Measurements from ENCODE around the gene GLA.

GLA gene

DNA sequence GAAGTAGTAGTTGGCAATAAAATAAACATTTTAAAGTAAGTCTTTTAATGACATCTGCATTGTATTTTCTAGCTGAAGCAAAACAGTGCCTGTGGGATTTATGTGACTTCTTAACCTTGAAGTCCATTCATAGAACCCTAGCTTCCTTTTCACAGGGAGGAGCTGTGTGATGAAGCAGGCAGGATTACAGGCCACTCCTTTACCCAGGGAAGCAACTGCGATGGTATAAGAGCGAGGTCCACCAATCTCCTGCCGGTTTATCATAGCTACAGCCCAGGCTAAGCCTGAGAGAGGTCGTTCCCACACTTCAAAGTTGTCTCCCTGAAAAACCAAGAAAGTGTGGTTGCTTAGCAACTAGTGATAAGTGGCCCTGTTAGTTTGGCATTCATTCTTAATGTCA, 9.9 kb downstream of the GLA start:
- DNase-seq (ENCODE audit: low read depth) = peak; percentile 54

DNA sequence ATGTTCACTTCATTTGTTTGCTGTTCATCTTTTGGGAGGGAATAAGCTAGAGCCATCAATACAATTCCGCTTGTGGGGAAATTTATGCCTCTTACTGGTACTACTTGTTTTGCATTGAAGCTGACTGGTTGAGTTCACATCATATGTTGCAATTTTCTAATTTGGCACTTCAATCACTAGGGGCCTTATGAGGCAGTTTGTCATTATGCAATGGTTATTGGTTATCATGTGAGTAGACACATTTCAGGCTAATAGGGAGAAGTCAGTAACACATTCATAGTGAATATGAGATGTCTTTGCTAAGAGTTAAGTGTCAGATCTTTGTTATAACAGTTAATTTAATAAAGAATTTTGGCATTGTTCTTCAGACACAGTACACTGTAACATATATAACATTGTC, 11.9 kb downstream of the GLA start:
- peak; percentile 44 for DNase-seq (ENCODE audit: low read depth)

DNA sequence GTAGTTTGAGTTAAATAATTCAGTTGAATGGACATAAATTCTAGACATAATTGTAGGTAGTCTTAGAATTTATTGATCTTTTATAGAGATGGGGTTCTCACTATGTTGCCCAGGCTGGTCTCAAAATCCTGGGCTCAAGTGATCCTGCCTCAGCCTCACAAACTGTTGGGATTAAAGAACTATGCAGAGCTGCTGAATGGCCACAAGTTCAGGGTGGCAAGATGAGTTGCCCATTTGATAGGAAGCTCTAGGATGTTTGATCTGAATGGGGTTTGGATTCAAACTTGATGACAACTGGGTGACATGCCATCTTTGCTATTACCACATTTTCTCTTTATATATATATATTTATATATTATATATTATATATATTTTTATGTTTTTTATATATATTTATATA, 13.4 kb downstream of the GLA start:
- no peak for DNase-seq (ENCODE audit: low read depth)

DNA sequence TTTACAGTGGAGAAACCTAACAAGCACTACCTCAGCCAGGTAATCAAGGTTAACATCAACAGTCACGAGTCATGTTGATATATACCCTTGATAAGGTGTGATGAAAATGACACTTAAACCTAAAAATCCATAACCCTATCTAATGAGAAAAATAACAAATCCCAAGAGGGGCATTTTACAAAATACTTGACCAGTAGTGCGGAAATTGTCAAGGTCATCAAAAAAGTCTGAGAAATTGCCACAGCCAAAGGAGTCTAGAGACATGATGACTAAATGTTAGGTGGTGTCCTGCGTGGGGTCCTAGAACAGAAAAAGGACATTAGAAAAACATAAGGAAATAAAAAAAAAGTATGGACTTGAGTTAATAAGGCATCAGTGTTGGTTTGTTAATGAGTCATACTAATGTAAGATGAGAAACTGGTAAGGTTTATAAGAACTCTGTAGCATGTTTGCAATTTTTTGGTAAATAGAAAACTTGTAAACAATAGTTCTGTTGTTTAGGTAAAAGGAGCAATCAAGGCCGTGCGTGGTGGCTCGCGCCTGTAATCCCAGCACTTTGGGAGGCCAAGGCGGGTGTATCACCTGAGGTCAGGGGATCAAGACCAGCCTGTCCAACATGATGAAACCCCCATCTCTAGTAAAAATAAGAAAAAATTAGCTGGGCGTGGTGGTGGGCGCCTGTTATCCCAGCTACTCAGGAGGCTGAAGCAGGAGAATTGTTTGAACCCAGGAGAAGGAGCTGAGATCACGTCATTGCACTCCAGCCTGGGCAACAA, 14.0 kb downstream of the GLA start:
- DNase-seq (ENCODE audit: low read depth) = no peak

DNA sequence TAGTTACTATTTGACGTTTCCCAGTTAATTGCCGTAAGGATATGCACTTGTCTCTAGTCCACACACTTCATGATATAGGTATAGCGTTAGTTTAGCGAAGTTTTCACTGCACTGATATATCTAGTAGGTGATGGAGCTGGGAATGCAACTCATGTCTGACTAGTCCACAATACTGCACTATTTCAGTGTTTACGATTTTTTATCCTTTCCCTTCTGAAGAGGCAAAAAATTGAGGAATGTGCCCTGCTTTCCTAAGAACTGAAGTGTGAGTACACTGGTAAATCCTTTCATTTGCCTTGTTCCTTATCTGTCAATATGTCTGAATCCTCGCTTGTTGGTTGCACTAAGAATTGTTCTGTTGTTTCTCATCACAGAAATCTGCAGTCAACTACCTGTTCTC, 15.9 kb downstream of the GLA start:
- no peak for DNase-seq (ENCODE audit: low read depth)

DNA sequence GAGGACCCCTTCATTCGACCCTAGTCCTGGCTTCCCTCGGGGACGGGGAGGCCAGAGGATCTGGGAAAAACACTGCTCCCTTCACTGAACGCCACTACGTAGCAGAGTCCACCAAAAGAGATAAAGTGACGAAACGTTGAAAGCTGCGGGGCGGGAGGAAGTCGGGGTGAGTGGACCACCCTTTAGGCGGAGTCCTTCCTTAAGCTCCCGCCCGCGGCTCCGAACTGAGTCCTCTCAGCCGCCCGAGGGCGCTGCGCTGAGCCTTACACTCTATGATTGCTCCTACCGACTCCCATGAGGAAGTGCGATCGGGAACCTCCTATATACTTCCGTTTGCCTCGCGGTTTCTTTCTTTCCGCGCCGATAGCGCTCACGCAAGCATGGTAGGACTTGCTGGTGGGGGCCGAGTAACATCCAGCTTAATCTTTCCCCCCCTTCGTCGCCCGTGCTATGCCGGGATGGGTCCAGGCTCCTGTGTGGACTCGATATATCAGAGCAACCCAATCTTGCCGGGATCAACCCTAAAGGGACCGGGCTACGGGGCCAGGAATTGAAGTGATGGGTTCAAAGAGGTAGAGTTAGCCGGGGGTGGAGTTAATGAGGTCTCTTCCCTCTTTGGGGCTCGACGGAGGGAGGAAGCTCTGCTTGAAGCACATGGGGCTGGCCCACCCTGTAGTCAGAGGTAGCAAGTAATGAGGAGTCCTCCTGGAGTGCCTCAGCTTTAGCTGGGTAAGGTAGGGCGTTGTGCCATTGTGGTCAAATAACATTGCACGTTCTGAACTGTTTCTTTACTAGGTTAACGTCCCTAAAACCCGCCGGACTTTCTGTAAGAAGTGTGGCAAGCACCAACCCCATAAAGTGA, 16.8 kb downstream of the GLA start, which contains the start of gene RPL36A:
Gene RPL36A, plus strand, starts transcription at position 348 of the 862 bp plus-strand sequence. Its CDS starts 33 bp downstream, at position 381.
- DNase-seq (ENCODE audit: low read depth) = peak; percentile 88

DNA sequence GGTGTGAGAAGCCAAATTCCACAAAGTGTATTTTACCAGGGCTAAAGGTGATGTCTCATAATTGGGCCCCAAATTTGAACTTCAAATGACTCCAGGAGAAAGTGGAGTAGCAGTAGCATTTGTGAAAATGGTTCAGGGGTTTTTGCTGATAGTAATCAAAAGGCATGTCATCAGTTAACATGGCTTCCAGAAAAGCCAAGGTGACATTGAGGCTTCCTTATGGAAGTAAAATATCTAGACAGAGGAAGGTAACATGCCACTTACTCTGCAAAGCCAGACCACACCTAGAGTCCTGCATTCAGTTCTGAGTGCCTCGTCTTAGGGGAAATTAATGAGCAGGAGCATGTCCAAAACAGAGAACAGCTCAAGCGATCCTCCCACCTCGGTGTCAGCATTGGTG, 19.1 kb downstream of the GLA start:
- no peak for DNase-seq (ENCODE audit: low read depth)

DNA sequence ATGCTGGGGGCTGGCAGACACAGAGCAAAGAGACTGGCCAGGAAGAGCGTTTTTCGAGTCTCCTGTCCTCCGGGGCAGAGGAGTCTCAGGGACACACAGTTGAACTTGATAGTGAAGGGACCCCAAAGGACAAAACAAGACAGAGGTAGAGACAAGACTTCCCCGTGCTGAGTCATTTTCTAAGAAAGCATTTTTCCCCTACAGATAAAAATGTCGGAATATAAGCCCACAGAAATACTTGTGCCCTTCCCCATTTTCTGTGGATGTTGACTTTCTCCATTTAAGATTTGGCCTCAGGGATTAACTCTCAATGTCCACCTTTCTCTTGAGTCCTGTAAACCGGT, 21.2 kb downstream of the GLA start:
- no peak for DNase-seq (ENCODE audit: low read depth)

DNA sequence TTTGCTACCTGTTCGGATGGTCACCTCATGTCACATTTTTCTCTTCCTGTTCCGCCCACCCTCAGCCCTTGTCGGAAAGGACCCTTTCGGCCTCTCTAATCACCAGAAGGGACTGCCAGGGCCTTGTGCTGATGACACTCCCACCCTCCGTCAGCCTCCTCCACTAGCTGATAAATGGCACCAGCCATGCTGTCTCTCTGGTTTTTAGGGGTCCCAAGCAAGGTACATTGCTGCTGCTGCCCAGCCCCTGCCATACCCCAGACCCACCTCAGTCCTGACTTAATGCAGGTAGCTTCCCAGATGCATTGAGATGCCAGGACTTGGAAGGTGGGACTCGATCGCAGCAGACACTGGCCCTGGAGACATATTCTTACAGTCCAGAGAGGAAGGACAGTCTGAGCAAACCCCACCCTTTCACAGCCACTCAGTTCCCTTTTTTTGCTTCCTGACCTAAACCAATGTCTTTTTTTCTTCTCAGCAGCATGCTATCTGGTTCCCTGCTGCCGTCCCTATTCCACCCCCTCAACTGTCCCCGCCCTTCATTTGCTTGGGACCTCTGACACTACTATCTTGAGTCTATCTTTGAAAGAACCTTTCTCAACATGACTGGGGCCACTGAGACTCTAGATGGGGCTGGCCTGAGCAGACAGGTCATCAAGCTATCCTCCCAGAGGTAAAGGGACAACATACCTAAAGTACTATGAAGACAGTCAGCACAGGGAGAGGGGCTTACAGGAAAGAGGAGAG, 21.8 kb downstream of the GLA start, which contains the start of gene BTK:
Gene BTK, minus strand, starts transcription at position 397 of the 747 bp plus-strand sequence. CDS start 10,907 bp downstream, outside the sequence.
- DNase-seq (ENCODE audit: low read depth) = no peak

DNA sequence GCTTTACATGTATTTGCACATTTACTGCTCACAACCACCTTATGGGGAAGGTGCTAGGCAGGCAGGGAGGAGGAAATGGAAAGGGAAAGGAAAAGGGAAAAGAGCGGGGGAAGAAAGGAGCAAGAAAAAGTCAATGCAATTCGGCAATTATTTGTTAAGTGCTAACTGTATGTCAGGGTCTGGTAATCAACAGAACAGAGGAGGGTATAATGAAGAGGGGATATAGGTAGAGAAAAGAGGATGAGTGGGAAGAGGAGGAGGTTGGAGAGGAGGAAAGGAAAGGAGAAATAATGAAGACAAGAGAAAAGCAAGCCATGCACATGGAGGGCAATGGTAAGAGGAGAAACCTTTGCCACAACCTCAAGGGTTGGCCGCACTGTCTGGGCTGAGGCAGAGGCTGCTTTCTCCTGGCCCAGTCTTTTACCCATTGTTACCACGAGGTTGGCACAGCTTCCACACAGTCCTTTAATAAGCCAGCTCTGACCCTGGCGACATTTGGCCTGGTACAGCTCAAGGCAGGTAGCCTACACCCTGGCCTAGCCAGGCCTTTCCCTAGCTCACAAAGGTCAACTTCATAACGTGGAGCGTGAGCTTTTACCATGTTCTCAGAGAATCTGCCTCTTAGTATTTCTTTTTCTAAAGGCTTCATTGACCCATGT, 22.6 kb downstream of the GLA start:
- DNase-seq (ENCODE audit: low read depth) = no peak

DNA sequence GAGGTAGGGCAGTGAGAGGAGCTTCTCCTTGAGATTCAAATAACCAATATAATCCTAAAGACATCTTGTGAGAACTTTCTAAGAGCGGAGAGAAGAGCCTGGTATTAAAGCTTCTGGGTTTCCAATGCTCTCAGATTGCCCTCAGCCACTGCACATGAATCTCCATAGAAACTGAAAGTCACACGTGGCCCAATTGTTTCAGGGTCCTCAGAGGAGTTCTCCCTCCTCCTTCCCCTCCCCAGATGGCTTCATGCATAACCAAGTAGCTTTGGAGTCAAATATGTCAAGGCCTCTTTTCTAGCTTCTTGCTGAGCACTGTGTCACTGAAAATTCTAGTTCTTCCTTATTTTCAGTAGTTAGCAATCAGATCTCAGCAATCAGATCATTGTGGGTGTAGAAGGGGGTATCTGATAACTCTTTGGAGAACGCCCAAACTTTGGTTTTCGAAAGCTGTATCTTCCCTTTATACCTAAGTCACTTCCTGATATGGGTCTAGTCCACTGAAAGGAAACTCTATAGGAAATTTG, 24.0 kb downstream of the GLA start:
- no peak for DNase-seq (ENCODE audit: low read depth)

DNA sequence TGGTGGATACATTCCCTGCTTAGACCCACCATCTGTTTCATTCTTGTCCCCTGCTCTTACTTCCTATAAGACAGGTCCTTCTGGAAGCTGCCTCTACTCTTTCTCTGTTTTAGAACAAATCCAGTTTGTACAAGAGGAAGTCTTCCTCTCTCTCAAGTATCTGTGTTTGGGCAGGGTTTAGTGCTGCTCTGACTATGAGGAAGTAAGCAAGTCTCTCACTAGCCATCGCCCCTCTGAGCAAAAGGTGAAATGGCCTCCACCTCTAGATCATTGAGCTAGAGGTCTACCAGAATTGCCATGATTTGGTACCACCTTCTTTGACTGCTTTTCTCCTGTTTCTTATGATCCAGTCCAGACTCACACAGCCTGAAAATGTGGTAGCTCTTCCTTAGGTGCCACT, 30.2 kb downstream of the GLA start:
- DNase-seq (ENCODE audit: low read depth) = no peak

DNA sequence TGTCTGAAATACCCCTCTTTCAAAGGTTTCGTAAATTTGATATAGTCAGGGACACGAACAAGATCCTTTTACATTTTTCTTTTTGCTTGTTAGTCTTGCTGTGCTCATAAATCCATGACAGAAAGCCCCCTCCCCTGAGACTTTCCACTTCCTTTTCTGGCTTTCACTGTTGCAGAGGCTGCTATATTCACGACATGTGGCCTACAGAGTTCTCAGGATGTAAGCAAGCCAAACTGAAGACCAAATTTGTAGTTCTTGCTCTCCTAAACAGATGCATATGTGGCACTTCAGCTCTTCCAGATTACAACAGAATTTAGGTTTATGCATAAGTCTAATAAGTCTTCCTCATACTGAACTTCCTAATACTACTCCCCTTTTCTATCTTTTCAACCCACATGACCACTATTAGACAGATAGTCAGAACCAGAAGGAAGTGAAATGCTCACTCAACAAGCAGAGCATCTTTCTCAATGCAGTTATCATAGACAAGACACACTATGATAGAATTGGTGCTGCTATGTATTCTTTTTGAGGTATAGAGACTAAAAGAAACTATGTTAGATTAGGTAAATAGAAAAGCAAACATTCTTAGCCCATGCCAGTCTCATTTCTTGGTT, 36.7 kb downstream of the GLA start:
- DNase-seq (ENCODE audit: low read depth) = no peak

DNA sequence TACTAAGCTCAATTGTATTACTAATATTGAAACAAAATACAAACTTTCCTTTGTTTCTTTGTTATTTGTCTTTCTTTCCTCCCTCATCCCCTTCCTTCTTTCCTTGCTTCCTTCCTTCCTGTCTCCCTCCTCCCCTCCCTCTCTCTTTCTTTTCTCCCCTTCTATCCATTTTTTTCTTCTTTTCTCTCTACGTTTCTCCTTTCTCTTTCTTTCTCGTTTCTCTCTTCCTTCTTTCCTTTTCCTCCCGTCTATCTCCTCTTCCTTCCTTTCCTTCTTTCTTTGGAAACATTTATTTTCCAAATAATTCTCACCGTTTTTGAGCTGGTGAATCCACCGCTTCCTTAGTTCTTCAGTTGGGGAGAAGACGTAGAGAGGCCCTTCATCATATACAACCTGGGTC, 38.0 kb downstream of the GLA start:
- DNase-seq (ENCODE audit: low read depth) = no peak

DNA sequence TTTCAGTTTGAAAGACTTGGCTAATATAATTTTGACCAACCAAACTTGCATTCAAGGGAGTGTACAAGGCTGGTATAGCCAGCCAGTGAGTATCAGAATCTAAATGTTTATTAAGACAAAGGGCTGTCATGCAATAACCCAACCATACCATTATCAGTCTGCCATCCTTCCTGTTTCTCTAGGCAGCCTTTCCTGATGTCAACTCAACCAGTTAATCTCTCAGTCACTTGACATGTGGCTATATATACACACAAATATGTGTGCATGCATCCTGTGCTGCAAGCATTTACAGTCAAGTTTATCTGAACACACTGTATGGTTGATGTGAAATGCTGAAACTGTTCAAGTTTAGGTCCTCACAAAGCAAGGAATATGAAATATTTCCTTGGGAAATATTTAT, 38.9 kb downstream of the GLA start:
- no peak for DNase-seq (ENCODE audit: low read depth)

DNA sequence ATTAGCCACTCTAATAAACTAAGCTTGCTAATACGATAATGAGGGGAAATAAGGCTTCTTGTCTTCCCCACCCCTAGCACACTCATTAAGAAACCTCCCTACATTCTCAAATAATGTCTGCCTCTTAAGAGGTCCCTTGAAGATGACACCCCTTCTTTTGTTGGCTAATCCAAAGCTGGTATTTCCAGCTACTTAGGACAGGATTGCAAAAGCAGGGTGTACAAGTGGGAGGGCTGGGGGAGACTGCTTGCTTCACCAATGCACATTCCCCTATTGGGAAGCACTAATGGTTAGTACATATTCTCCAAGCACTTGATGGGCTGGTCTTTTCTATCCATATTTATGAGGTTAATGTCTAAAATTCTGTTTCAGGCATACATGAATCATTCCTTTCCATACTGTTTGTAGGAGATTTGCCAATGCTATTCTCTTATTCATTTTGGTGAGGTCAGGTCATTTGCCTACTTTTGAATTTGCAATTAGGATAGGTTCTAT, 42.4 kb downstream of the GLA start:
- DNase-seq (ENCODE audit: low read depth) = no peak

DNA sequence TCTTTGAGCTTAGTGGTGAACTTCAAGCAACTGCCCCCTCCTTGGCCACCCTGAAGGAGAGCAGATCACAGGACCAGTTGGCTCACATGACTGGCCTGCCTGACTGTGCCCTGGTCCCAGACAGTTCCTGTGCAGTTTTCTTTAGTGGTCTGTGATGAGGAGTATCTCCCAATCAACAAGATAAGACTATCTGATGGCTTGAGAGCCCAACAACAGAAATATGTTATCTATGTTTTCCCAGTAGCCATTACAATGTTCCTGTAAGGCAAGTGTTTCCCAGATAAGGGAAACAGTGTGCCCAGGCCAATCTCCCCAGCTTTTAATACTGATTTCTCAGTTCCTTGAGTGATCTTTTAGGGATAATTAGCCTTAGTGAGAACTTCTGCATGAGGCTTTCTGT, 45.0 kb downstream of the GLA start:
- DNase-seq (ENCODE audit: low read depth) = no peak

DNA sequence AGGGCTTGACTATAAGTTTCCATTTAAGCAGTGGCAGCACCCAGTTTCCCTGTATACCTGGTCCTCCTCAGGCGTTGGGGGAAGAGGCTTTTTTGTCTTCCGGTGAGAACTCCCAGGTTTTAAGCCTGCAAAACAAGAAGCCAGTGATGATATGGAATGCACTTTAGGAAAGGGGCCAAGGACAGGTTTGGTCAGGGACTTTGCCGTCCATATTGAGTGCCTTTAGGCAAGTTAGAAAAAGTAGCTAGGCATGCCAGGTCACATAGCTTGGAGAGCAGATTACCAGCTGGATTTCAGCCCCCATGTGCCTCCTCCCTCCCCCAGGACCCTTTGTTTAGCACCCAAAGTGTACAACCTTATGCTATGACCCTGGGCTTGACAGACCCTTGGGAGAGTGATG, 45.6 kb downstream of the GLA start:
- DNase-seq (ENCODE audit: low read depth) = no peak

DNA sequence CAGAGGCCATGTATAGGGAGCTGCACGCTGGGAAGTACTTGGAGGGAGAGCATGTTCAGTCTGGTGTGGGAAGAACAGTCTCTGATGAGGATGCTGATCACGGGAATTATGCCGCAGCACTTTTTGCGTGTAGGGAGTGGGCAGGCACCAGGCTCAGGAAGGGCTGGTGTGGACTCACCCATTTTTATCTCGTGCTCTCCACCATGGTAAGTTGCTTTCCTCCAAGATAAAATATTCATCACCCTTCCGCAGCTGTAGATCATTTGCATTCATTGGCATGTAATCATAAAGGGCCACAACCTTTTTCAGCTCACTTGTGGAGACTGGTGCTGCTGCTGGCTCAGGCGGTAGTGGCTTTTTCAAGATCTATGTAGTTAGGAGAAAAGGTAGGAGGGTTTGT, 47.3 kb downstream of the GLA start:
- DNase-seq (ENCODE audit: low read depth) = no peak

DNA sequence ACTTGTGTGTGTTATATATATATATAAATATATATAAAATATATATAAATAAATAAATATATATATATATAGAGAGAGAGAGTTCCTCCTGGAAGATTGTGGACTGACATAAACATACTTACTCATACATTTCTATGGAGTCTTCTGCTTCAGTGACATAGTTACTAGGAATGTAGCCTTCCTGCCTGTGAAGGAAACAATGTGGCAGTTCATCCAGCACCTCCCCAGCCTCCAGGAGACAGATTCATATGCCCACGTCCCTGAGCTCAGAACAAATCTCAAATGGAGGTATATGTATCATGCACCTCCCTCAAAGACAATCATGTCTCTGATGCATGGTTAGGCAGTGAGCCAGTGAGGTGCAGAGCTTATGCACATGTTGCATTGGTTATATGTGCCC, 47.8 kb downstream of the GLA start:
- peak; percentile 36 for DNase-seq (ENCODE audit: low read depth)

DNA sequence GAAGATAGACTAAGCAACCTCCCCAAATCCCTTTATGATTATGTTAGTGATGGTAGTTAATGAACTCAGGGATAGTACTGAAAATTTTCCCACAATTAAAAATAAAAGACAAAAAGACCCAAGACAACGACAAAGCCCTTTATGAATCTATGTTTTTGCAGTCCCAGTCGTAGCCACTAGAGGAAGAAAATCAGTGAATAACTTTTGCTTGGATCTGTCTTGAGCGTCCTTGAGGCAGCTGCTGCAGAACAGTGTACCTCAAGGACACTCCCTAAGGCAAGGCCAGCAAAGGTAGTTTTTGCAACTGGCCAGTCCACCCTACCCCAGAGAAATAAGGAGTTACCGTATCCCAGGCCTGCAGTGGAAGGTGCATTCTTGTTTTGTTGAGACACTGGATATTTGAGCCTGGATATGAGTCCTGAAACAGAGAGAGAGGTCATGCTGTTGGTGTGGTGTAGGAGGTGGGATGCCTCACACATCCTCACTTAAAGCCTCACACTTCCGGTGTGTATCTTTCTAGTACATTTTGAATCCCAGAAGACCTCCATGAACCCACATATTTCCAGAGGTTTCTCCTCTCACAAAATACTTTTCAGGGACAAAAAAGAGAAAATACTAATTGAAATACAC, 50.4 kb downstream of the GLA start:
- DNase-seq (ENCODE audit: low read depth) = peak; percentile 33
